SH-SY5Y (cell line): ENCODE measurements around the gene SMARCB1.

Experiments
- GATA2 ChIP-seq: IDR thresholded peaks from 2 replicates; pipeline ENCODE4 v1.6.1; 2011; ENCODE audit warnings: mild to moderate bottlenecking, low read depth, low read length
- GATA3 ChIP-seq: IDR thresholded peaks from 2 replicates; pipeline ENCODE4 v1.6.1; 2011; ENCODE audit warnings: low read depth, mild to moderate bottlenecking, low read length, moderate library complexity

The SMARCB1 gene

GRCh38 chr22:23844739-23845202, 58.0 kb downstream of the SMARCB1 start:
- TF ChIP-seq GATA3 (no peak), GATA2 (no peak)

- TF ChIP-seq GATA3 (no peak), GATA2 (no peak)
Observed at GRCh38 chr22:23845265-23846080, 58.7 kb downstream of the SMARCB1 start.

GRCh38 chr22:23846081-23846469, 59.3 kb downstream of the SMARCB1 start:
- no peak for TF ChIP-seq GATA2
- TF ChIP-seq GATA3, result no peak

- TF ChIP-seq GATA3, result no peak
- TF ChIP-seq GATA2, result no peak
Observed at GRCh38 chr22:23847310-23847920, 60.6 kb downstream of the SMARCB1 start.

GRCh38 chr22:23847991-23848864, 61.5 kb downstream of the SMARCB1 start:
- no peak for TF ChIP-seq GATA2
- TF ChIP-seq GATA3, result no peak

- no peak for TF ChIP-seq GATA2
- TF ChIP-seq GATA3, result no peak
Observed at GRCh38 chr22:23849009-23850006, 62.5 kb downstream of the SMARCB1 start.

- TF ChIP-seq GATA3 (no peak), GATA2 (no peak)
Observed at GRCh38 chr22:23850136-23850611, 63.4 kb downstream of the SMARCB1 start.

- TF ChIP-seq GATA2, result no peak
- no peak for TF ChIP-seq GATA3
Observed at GRCh38 chr22:23856721-23857605, 70.2 kb downstream of the SMARCB1 start.

- TF ChIP-seq GATA3, result no peak
- no peak for TF ChIP-seq GATA2
Observed at GRCh38 chr22:23857606-23858483, 71.1 kb downstream of the SMARCB1 start, which contains the start of gene SLC2A11. Gene SLC2A11, plus strand, starts transcription at chr22:23857875. Its CDS starts 125 bp downstream, at chr22:23858000.

- TF ChIP-seq GATA2, result no peak
- TF ChIP-seq GATA3, result no peak
Observed at GRCh38 chr22:23858484-23858815, 71.7 kb downstream of the SMARCB1 start.

GRCh38 chr22:23859201-23859600, 72.4 kb downstream of the SMARCB1 start:
- TF ChIP-seq GATA2 (no peak), GATA3 (no peak)
